Measurements from ENCODE around the gene SPTB. TPM values are rescaled to one million over a fixed set of nuclear protein-coding genes. Genes with fewer than 3 reads are reported as not detected.

The SPTB gene
- polyA plus RNA-seq, 3 donors from 2014 or later = 0.29 TPM; not detected in 2

DNA sequence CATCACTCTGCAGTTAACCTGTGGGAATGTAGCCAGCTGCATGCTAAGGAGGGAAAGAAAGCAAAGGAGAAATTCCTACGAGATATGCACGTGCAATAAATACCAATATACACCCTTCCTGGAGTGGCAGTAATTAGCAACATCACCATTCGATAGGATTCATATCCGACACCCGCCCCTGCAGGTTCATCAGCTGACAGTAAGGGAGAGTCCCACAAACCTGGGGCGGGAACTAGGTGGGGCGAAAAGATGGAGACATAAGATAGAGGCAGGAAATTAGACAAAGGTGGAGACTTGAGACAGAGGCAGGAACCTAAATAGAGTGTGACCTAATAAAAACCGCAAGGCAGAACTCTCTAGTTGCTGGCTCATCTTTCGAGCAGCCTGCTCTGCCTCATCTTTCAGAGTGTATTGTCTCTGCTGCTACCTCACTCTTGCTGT is 123.9 kb downstream of the SPTB start:
- H3K9me3 Mint-ChIP-seq = no peaks in the 10 kb centered on the region
- H3K4me3 Mint-ChIP-seq = peak overlapping the region; percentile 58 to 83 (median 75)
- peak; percentile 61 to 68 (median 62) for DNase-seq
- peaks cover 73 to 78% of the 10 kb centered on the region in 2 donors for H3K4me1 Mint-ChIP-seq
- peak overlapping the region; percentile 85 to 90 (median 88) for H3K27ac Mint-ChIP-seq
- H3K36me3 Mint-ChIP-seq = no peaks in the 10 kb centered on the region
- H3K27me3 Mint-ChIP-seq (ENCODE audit: low read depth in 3 of 3) = peaks cover 2 to 28% (median 22%) of the 10 kb centered on the region in 3 donors

DNA sequence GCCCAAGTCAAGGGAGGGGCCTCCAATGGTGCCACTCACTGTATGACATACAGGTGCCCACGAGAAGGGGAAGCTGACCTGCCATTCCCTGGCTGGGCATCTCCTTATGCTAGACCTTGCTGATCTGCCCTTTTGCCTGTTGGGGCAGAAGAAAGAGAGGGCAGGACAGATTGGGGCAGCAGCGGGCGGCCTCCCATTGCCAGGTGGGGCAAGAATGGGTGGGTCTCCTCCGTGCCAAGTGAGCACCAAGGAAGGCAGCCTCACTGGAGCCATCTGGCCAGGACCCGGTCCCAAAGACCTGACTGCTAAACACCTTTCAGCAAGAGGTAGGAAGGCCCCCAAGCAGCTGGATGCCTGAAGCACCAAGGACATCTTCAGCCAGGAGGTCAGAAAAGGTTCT is 125.0 kb downstream of the SPTB start:
- DNase-seq = no peak
- H3K27ac Mint-ChIP-seq = peak overlapping the region; percentile 85 to 90 (median 88)
- H3K4me1 Mint-ChIP-seq = peaks cover 62 to 67% of the 10 kb centered on the region in 2 donors
- H3K9me3 Mint-ChIP-seq = no peaks in the 10 kb centered on the region
- H3K27me3 Mint-ChIP-seq (ENCODE audit: low read depth in 3 of 3) = peaks cover 2 to 18% (median 13%) of the 10 kb centered on the region in 3 donors
- peak overlapping the region in 2 of 5 donors; percentile 77 to 83 for H3K4me3 Mint-ChIP-seq
- H3K36me3 Mint-ChIP-seq = no peaks in the 10 kb centered on the region

DNA sequence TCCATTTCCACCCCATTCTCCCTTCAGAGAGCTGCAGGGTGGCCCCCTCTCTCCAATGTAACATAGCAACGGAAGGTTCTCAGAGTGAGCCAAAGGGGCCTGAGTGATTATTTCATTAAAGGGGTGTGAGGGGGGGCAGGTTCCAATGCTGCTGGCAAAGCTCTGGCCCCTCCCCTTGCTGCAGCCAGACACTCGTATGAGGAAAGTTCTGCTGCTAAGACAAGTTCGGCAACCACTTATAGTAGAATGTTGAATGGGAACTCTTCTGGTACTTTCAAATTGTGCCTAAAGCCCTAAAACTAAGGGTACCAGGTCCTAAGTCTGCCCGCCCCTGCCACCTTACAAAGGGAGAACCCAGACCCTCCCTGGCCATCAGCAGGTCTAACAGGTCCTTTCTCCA is 125.7 kb downstream of the SPTB start:
- no peak overlapping the region for H3K4me3 Mint-ChIP-seq
- peaks cover 55 to 60% of the 10 kb centered on the region in 2 donors for H3K4me1 Mint-ChIP-seq
- H3K9me3 Mint-ChIP-seq = no peaks in the 10 kb centered on the region
- H3K27ac Mint-ChIP-seq = peak overlapping the region; percentile 13 to 90 (median 80)
- no peak for DNase-seq
- peaks cover 2 to 16% (median 13%) of the 10 kb centered on the region in 3 donors for H3K27me3 Mint-ChIP-seq (ENCODE audit: low read depth in 3 of 3)
- no peaks in the 10 kb centered on the region for H3K36me3 Mint-ChIP-seq

DNA sequence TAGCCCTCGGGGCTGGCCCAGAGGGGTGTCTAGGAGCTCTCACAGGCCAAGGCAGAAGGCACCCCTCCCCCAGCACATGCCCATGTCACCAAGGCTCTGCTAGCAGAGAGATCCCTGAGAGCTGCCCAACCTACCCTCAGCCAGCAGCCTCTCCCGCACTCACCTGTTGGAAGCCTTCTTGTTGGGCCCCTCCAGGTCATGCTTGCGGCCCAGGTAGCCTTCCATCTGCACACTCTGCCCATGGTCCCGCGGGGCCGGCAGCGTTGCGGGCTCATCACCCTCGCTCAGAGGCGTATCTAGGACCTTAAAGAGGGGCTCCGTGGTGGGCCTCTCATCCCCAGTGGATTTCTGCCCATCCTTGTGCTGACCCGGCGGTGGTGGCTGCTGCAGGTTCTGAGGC is 126.3 kb downstream of the SPTB start:
- peaks cover 49 to 54% of the 10 kb centered on the region in 2 donors for H3K4me1 Mint-ChIP-seq
- peaks cover 2 to 13% (median 10%) of the 10 kb centered on the region in 3 donors for H3K27me3 Mint-ChIP-seq (ENCODE audit: low read depth in 3 of 3)
- peak overlapping the region in 4 of 6 donors; percentile 57 to 90 (median 82) for H3K27ac Mint-ChIP-seq
- H3K9me3 Mint-ChIP-seq = no peaks in the 10 kb centered on the region
- no peak overlapping the region for H3K4me3 Mint-ChIP-seq
- H3K36me3 Mint-ChIP-seq = no peaks in the 10 kb centered on the region
- no peak for DNase-seq

DNA sequence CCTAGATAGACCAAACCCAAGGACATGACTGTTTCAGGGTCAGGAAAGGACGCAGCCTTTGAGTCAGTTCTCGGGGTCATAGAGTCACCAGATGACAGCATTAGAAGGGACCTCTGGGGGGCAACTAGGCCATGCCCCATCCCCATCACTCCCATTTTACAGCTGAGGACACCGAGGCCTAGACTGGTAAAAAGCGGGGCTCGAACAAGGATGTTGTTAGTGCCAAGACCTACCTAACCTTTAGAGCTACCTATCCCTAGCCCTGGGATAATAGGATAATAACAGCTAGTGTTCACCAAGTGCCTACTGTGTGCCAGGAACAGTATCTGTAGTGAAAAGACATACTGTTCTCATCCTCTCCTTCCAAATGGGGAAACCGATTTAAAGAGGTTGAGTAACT is 126.8 kb downstream of the SPTB start:
- Mint-ChIP-seq H3K4me3 (no peak overlapping the region), H3K27me3 (ENCODE audit: low read depth in 3 of 3) (peaks cover 2 to 11% (median 7%) of the 10 kb centered on the region in 3 donors), H3K27ac (peak overlapping the region in 3 of 6 donors; percentile 18 to 79 (median 45)), H3K9me3 (no peaks in the 10 kb centered on the region), H3K4me1 (peaks cover 45 to 51% of the 10 kb centered on the region in 2 donors), H3K36me3 (no peaks in the 10 kb centered on the region)
- DNase-seq = no peak

DNA sequence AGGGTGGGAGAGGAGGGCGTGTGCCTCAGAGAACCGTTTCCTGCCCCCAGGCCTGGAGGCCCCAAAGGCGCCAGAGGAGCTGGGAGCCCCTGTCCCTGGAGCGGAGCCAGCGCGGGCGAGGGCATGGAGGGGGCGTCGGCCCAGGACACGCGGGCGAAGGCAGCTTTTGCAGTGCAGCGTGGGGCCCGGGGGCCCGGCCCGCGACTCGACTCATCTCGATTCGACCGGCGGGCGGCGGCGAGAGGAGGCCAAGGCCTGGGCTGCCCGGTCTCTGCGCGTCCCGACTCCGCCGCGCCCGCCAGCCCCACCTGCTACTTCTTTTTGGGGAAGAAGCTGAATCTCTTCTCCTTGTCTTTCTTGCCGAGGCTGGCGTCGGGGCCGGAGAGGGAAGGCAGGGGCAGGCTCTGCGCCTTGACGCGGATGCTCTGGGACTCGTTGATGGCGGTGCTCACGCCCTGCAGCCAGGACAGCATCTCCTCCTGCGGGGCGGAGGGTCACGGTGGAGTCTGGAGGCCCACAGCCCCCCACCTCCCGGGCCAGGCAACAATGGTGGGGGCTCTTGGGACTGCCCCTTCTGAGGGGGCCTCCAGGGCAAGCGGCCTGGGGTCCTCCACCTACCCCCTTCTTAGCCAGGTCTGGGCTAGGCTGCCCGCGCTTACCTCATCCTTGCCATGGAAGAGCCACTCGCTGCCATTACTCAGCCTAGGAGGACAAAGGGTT is 130.6 kb downstream of the SPTB start:
- Mint-ChIP-seq H3K4me1 (peaks cover 42 to 51% of the 10 kb centered on the region in 2 donors), H3K27ac (peak overlapping the region in 2 of 6 donors; percentile 58 to 76), H3K9me3 (no peaks in the 10 kb centered on the region), H3K4me3 (no peak overlapping the region), H3K27me3 (ENCODE audit: low read depth in 3 of 3) (peaks cover 0 to 3% (median 0%) of the 10 kb centered on the region in 3 donors), H3K36me3 (peaks cover 4 to 27% (median 8%) of the 10 kb centered on the region in 3 donors)
- no peak for DNase-seq

DNA sequence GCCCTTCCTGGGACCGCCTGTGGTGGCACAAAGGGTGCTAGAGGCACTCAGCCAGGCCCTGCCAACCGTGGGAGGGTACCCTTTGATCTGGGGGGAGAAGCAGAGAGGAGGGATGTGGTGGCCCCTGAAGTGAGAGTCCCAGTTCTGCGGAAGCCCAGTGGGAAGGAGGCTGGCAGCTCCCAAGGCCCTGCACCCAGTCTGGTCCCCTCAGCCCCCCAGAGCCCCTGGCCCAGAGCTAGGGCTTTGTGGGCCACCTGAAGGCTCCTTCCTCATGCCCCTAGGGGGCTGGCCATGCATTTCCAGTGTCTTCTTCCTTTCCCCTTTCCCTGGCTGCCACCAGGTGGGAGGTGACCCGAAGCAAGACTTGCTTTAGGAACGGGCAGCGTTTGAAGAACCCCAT is 131.2 kb downstream of the SPTB start:
- Mint-ChIP-seq H3K4me3 (no peak overlapping the region), H3K4me1 (peaks cover 41 to 48% of the 10 kb centered on the region in 2 donors), H3K27me3 (ENCODE audit: low read depth in 3 of 3) (peaks cover 0 to 3% (median 0%) of the 10 kb centered on the region in 3 donors), H3K9me3 (no peaks in the 10 kb centered on the region), H3K36me3 (peaks cover 10 to 31% (median 11%) of the 10 kb centered on the region in 3 donors), H3K27ac (peak overlapping the region in 3 of 6 donors; percentile 28 to 93 (median 88))
- no peak for DNase-seq

DNA sequence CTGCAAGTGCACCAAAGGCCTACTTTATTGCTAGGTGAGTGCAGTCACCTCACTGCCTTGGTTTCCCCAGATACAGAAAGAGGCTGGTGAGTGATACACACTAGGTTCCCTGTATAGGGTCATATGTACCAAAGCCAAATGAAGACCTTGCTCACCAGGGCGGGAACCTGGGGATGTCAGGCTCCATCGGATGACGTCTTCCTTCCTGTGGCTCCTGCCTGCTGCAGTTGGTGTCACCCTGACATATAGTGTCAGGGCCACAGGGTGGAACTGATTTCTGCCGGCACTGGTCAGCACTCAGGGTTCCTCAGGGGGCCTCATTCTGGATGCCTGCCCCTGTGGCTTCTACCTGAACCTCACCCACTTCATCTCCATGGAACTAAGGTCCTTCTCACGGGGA is 132.4 kb downstream of the SPTB start:
- no peaks in the 10 kb centered on the region for H3K9me3 Mint-ChIP-seq
- peaks cover 10 to 36% (median 11%) of the 10 kb centered on the region in 3 donors for H3K36me3 Mint-ChIP-seq
- H3K4me1 Mint-ChIP-seq = peaks cover 42 to 43% of the 10 kb centered on the region in 2 donors
- H3K4me3 Mint-ChIP-seq = peak overlapping the region in 1 of 5 donors; percentile 10
- DNase-seq = no peak
- H3K27me3 Mint-ChIP-seq (ENCODE audit: low read depth in 3 of 3) = peaks cover 0 to 3% (median 0%) of the 10 kb centered on the region in 3 donors
- peak overlapping the region; percentile 39 to 93 (median 86) for H3K27ac Mint-ChIP-seq

- Mint-ChIP-seq H3K9me3 (no peaks in the 10 kb centered on the region), H3K27ac (peak overlapping the region; percentile 39 to 93 (median 88)), H3K27me3 (ENCODE audit: low read depth in 3 of 3) (peaks cover 0 to 3% (median 0%) of the 10 kb centered on the region in 3 donors), H3K36me3 (peaks cover 10 to 43% (median 11%) of the 10 kb centered on the region in 3 donors), H3K4me1 (peaks cover 43 to 44% of the 10 kb centered on the region in 2 donors), H3K4me3 (peak overlapping the region in 2 of 5 donors; percentile 10 to 36)
- DNase-seq = no peak
Observed at GRCh38 chr14:64746298-64747250, 133.1 kb downstream of the SPTB start.

GRCh38 chr14:64745511-64746091 is 134.1 kb downstream of the SPTB start:
- Mint-ChIP-seq H3K27ac (peak overlapping the region in 5 of 6 donors; percentile 84 to 93 (median 89)), H3K36me3 (peaks cover 10 to 52% (median 15%) of the 10 kb centered on the region in 3 donors), H3K4me1 (peaks cover 46 to 47% of the 10 kb centered on the region in 2 donors), H3K9me3 (no peaks in the 10 kb centered on the region), H3K27me3 (ENCODE audit: low read depth in 3 of 3) (peaks cover 0 to 3% (median 0%) of the 10 kb centered on the region in 3 donors), H3K4me3 (peak overlapping the region in 1 of 5 donors; percentile 36)
- no peak for DNase-seq

DNA sequence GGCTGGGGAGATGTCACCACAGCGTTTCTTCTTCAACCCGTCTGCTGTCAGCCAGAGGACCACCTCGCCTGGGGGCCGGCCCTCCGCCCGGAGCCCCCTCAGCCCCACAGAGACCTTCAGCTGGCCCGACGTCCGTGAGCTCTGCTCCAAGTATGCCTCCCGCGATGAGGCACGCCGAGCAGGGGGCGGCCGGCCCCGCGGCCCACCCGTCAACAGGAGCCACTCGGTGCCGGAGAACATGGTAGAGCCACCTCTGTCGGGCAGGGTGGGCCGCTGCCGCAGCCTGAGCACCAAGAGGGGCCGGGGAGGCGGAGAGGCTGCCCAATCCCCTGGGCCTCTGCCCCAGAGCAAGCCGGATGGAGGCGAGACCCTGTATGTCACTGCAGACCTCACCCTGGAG is 136.6 kb downstream of the SPTB start:
- H3K27me3 Mint-ChIP-seq (ENCODE audit: low read depth in 3 of 3) = peaks cover 0 to 3% (median 0%) of the 10 kb centered on the region in 3 donors
- no peak for DNase-seq

DNA sequence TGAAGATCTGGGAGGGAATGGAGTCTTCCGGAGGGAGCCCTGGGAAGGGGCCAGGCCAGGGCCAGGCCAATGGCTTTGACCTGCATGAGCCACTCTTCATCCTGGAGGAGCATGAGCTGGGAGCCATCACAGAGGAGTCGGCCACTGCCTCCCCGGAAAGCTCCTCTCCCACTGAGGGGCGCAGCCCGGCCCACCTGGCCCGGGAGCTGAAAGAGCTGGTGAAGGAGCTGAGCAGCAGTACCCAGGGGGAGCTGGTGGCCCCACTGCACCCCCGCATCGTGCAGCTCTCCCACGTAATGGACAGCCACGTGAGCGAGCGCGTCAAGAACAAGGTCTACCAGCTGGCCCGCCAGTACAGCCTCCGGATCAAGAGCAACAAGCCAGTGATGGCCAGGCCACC is 137.7 kb downstream of the SPTB start:
- DNase-seq = no peak
- peak overlapping the region in 3 of 6 donors; percentile 17 to 79 (median 58) for H3K27ac Mint-ChIP-seq

More for the DNA sequence above, 136.6 kb downstream of the SPTB start:
- H3K27ac Mint-ChIP-seq = peak overlapping the region in 1 of 6 donors; percentile 21
- peaks cover 51 to 60% of the 10 kb centered on the region in 2 donors for H3K4me1 Mint-ChIP-seq
- no peak overlapping the region for H3K4me3 Mint-ChIP-seq
- peaks cover 15 to 68% (median 30%) of the 10 kb centered on the region in 3 donors for H3K36me3 Mint-ChIP-seq
- no peaks in the 10 kb centered on the region for H3K9me3 Mint-ChIP-seq

GRCh38 chr14:64741200-64741599 is 138.5 kb downstream of the SPTB start:
- Mint-ChIP-seq H3K27ac (peak overlapping the region in 4 of 6 donors; percentile 35 to 84 (median 58)), H3K4me1 (peaks cover 42% of the 10 kb centered on the region in 2 donors), H3K4me3 (no peak overlapping the region), H3K9me3 (no peaks in the 10 kb centered on the region), H3K27me3 (ENCODE audit: low read depth in 3 of 3) (peaks cover 0 to 3% (median 0%) of the 10 kb centered on the region in 3 donors), H3K36me3 (peaks cover 15 to 59% (median 26%) of the 10 kb centered on the region in 3 donors)
- DNase-seq = no peak

More for the DNA sequence above, 137.7 kb downstream of the SPTB start:
- Mint-ChIP-seq H3K9me3 (no peaks in the 10 kb centered on the region), H3K4me1 (peaks cover 42 to 49% of the 10 kb centered on the region in 2 donors), H3K36me3 (peaks cover 15 to 64% (median 30%) of the 10 kb centered on the region in 3 donors), H3K4me3 (no peak overlapping the region), H3K27me3 (ENCODE audit: low read depth in 3 of 3) (peaks cover 0 to 3% (median 0%) of the 10 kb centered on the region in 3 donors)

Measured in immature natural killer cell (primary cell).